ENCODE results near the gene SETD3. TPM values are rescaled to one million over a fixed set of nuclear protein-coding genes. Genes with fewer than 3 reads are reported as not detected.

SETD3 gene
- polyA plus RNA-seq, 2 donors = 15.4 to 25.2 TPM

- no peak overlapping the region for H3K4me3 ChIP-seq (ENCODE audit: low read depth in 1 of 2, low read length in 2 of 2)
- H3K4me1 ChIP-seq (ENCODE audit: control insufficient read depth in 2 of 2, insufficient read depth in 2 of 2, low read length in 1 of 2) = peaks cover 0 to 3% of the 10 kb centered on the region in 2 donors
- H3K9me3 ChIP-seq (ENCODE audit: control insufficient read depth in 2 of 2, insufficient read depth in 1 of 2, low read depth in 1 of 2, low read length in 1 of 2) = no peaks in the 10 kb centered on the region
- no peak overlapping the region for H3K27ac ChIP-seq (ENCODE audit: low read depth in 2 of 2, low read length in 1 of 2)
- H3K36me3 ChIP-seq (ENCODE audit: control insufficient read depth in 2 of 2, insufficient read depth in 2 of 2, low read length in 1 of 2) = no peaks in the 10 kb centered on the region
- 54 to 83% methylated on average over 1 of the region's 1 CpG for WGBS, 2 donors
- H3K27me3 ChIP-seq (ENCODE audit: control insufficient read depth in 1 of 2, insufficient read depth in 2 of 2, low read length in 2 of 2) = no peaks in the 10 kb centered on the region
Observed at GRCh38 chr14:99476864-99477263, 3.8 kb downstream of the SETD3 start.

GRCh38 chr14:99475660-99476059 is 5.0 kb downstream of the SETD3 start:
- peaks cover 0 to 2% of the 10 kb centered on the region in 2 donors for H3K36me3 ChIP-seq (ENCODE audit: control insufficient read depth in 2 of 2, insufficient read depth in 2 of 2, low read length in 1 of 2)
- no peaks in the 10 kb centered on the region for H3K27me3 ChIP-seq (ENCODE audit: control insufficient read depth in 1 of 2, insufficient read depth in 2 of 2, low read length in 2 of 2)
- H3K9me3 ChIP-seq (ENCODE audit: control insufficient read depth in 2 of 2, insufficient read depth in 1 of 2, low read depth in 1 of 2, low read length in 1 of 2) = no peaks in the 10 kb centered on the region
- peaks cover 0 to 3% of the 10 kb centered on the region in 2 donors for H3K4me1 ChIP-seq (ENCODE audit: control insufficient read depth in 2 of 2, insufficient read depth in 2 of 2, low read length in 1 of 2)
- no peak overlapping the region for H3K4me3 ChIP-seq (ENCODE audit: low read depth in 1 of 2, low read length in 2 of 2)
- no peak overlapping the region for H3K27ac ChIP-seq (ENCODE audit: low read depth in 2 of 2, low read length in 1 of 2)
- 88 to 92% methylated on average over 2 of the region's 2 CpGs for WGBS, 2 donors

- H3K9me3 ChIP-seq (ENCODE audit: control insufficient read depth in 2 of 2, insufficient read depth in 1 of 2, low read depth in 1 of 2, low read length in 1 of 2) = no peaks in the 10 kb centered on the region
- no peak overlapping the region for H3K27ac ChIP-seq (ENCODE audit: low read depth in 2 of 2, low read length in 1 of 2)
- peaks cover 0 to 3% of the 10 kb centered on the region in 2 donors for H3K4me1 ChIP-seq (ENCODE audit: control insufficient read depth in 2 of 2, insufficient read depth in 2 of 2, low read length in 1 of 2)
- H3K4me3 ChIP-seq (ENCODE audit: low read depth in 1 of 2, low read length in 2 of 2) = no peak overlapping the region
- H3K36me3 ChIP-seq (ENCODE audit: control insufficient read depth in 2 of 2, insufficient read depth in 2 of 2, low read length in 1 of 2) = peaks cover 0 to 2% of the 10 kb centered on the region in 2 donors
- WGBS, 2 donors = 46 to 49% methylated on average over 9 of the region's 9 CpGs
- H3K27me3 ChIP-seq (ENCODE audit: control insufficient read depth in 1 of 2, insufficient read depth in 2 of 2, low read length in 2 of 2) = no peaks in the 10 kb centered on the region
Observed at GRCh38 chr14:99475179-99475578, 5.5 kb downstream of the SETD3 start.

DNA sequence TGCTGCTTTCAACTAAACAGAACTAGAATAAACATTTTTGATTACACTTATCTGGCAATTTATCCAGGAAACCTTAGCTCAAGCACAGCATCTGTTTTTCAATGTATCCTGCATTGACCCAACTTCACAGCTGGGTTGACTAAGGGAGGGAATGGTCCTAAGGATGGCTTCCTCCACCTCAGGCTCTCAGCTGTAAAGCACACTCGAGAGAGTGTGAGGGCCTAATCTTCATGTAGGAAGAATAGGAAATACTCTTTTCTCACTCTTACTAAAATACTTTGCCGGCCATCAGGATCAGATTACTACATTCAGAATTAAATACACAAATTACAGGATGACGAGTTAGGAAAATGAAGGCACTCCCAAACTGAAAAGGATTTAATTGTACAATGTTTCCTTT is 7.2 kb downstream of the SETD3 start:
- H3K4me3 ChIP-seq (ENCODE audit: low read depth in 1 of 2, low read length in 2 of 2) = no peak overlapping the region
- no peaks in the 10 kb centered on the region for H3K9me3 ChIP-seq (ENCODE audit: control insufficient read depth in 2 of 2, insufficient read depth in 1 of 2, low read depth in 1 of 2, low read length in 1 of 2)
- no peaks in the 10 kb centered on the region for H3K27me3 ChIP-seq (ENCODE audit: control insufficient read depth in 1 of 2, insufficient read depth in 2 of 2, low read length in 2 of 2)
- 82% methylated on average over 3 of the region's 3 CpGs for WGBS, 2 donors
- no peak overlapping the region for H3K27ac ChIP-seq (ENCODE audit: low read depth in 2 of 2, low read length in 1 of 2)
- peaks cover 0 to 3% of the 10 kb centered on the region in 2 donors for H3K4me1 ChIP-seq (ENCODE audit: control insufficient read depth in 2 of 2, insufficient read depth in 2 of 2, low read length in 1 of 2)
- H3K36me3 ChIP-seq (ENCODE audit: control insufficient read depth in 2 of 2, insufficient read depth in 2 of 2, low read length in 1 of 2) = peaks cover 0 to 2% of the 10 kb centered on the region in 2 donors

- no peak overlapping the region for H3K27ac ChIP-seq (ENCODE audit: low read depth in 2 of 2, low read length in 1 of 2)
- WGBS, 2 donors = 77 to 85% methylated on average over 4 of the region's 4 CpGs
- H3K4me3 ChIP-seq (ENCODE audit: low read depth in 1 of 2, low read length in 2 of 2) = no peak overlapping the region
- peaks cover 0 to 3% of the 10 kb centered on the region in 2 donors for H3K4me1 ChIP-seq (ENCODE audit: control insufficient read depth in 2 of 2, insufficient read depth in 2 of 2, low read length in 1 of 2)
- H3K36me3 ChIP-seq (ENCODE audit: control insufficient read depth in 2 of 2, insufficient read depth in 2 of 2, low read length in 1 of 2) = peaks cover 0 to 2% of the 10 kb centered on the region in 2 donors
- H3K9me3 ChIP-seq (ENCODE audit: control insufficient read depth in 2 of 2, insufficient read depth in 1 of 2, low read depth in 1 of 2, low read length in 1 of 2) = no peaks in the 10 kb centered on the region
- no peaks in the 10 kb centered on the region for H3K27me3 ChIP-seq (ENCODE audit: control insufficient read depth in 1 of 2, insufficient read depth in 2 of 2, low read length in 2 of 2)
Observed at GRCh38 chr14:99472937-99473336, 7.7 kb downstream of the SETD3 start.

DNA sequence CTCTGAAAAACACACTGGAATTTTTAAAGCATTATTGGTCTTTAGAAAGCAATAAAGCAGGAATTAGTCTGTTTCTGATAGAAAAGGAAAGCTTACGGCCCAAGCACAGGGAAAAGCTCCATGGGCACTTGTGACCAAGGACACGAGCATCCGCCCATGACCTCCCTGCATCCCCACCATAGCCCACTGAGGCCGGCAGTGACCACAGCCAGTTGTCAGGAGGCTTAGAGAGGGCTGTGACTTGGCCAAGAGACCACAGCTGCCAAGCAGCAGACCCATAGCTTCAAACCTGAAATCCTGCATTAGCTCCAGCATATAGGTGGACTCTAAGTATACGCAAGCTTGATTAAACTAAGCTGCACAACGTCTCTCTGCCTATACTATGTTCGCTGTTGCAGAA is 8.9 kb downstream of the SETD3 start:
- H3K4me1 ChIP-seq (ENCODE audit: control insufficient read depth in 2 of 2, insufficient read depth in 2 of 2, low read length in 1 of 2) = peaks cover 0 to 3% of the 10 kb centered on the region in 2 donors
- H3K4me3 ChIP-seq (ENCODE audit: low read depth in 1 of 2, low read length in 2 of 2) = no peak overlapping the region
- 89 to 90% methylated on average over 7 of the region's 7 CpGs for WGBS, 2 donors
- no peak overlapping the region for H3K27ac ChIP-seq (ENCODE audit: low read depth in 2 of 2, low read length in 1 of 2)
- no peaks in the 10 kb centered on the region for H3K9me3 ChIP-seq (ENCODE audit: control insufficient read depth in 2 of 2, insufficient read depth in 1 of 2, low read depth in 1 of 2, low read length in 1 of 2)
- peaks cover 0 to 2% of the 10 kb centered on the region in 2 donors for H3K36me3 ChIP-seq (ENCODE audit: control insufficient read depth in 2 of 2, insufficient read depth in 2 of 2, low read length in 1 of 2)
- no peaks in the 10 kb centered on the region for H3K27me3 ChIP-seq (ENCODE audit: control insufficient read depth in 1 of 2, insufficient read depth in 2 of 2, low read length in 2 of 2)

DNA sequence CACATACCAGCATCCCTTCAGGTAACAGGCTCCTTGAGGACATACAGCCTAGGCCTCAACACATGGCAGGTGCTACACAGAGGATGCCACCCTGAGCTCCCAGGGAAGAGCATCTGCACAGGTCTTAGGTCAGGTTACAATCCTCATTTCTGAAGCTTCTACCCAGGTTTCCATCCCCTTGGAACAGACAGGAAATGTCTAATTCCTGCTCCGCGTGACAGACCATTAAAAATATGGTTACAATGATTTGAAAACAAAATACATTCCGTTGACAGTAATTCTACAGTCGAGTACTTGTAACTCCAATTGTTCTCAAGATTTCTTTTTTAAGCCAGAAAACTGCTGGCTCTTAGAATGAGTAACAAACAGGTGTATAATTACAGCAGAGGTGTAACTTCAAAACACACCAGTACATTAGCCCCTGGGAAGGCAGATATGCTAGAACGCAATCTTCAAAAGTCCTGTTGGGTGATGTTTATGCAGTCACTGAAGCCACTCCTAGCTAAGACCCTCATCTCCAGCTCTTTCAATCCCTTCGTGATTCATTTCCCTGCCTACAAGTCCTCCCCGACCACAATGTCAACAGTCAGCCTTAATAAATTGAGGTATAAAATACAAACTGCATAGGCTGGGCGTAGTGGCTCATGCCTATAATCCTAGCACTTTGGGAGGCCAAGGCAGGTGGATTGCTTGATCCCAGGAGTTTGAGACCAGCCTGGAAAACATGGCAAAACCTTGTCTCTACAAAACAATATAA is 11.6 kb downstream of the SETD3 start:
- Histone ChIP-seq H3K27me3 (ENCODE audit: control insufficient read depth in 1 of 2, insufficient read depth in 2 of 2, low read length in 2 of 2) (no peaks in the 10 kb centered on the region), H3K9me3 (ENCODE audit: control insufficient read depth in 2 of 2, insufficient read depth in 1 of 2, low read depth in 1 of 2, low read length in 1 of 2) (no peaks in the 10 kb centered on the region), H3K36me3 (ENCODE audit: control insufficient read depth in 2 of 2, insufficient read depth in 2 of 2, low read length in 1 of 2) (peaks cover 5 to 8% of the 10 kb centered on the region in 2 donors), H3K4me3 (ENCODE audit: low read depth in 1 of 2, low read length in 2 of 2) (no peak overlapping the region), H3K27ac (ENCODE audit: low read depth in 2 of 2, low read length in 1 of 2) (no peak overlapping the region), H3K4me1 (ENCODE audit: control insufficient read depth in 2 of 2, insufficient read depth in 2 of 2, low read length in 1 of 2) (no peaks in the 10 kb centered on the region)
- WGBS, 2 donors = 76 to 78% methylated on average over 8 of the region's 8 CpGs

- Histone ChIP-seq H3K27me3 (ENCODE audit: control insufficient read depth in 1 of 2, insufficient read depth in 2 of 2, low read length in 2 of 2) (no peaks in the 10 kb centered on the region), H3K27ac (ENCODE audit: low read depth in 2 of 2, low read length in 1 of 2) (no peak overlapping the region), H3K36me3 (ENCODE audit: control insufficient read depth in 2 of 2, insufficient read depth in 2 of 2, low read length in 1 of 2) (peaks cover 8 to 9% of the 10 kb centered on the region in 2 donors), H3K4me3 (ENCODE audit: low read depth in 1 of 2, low read length in 2 of 2) (no peak overlapping the region), H3K4me1 (ENCODE audit: control insufficient read depth in 2 of 2, insufficient read depth in 2 of 2, low read length in 1 of 2) (no peaks in the 10 kb centered on the region), H3K9me3 (ENCODE audit: control insufficient read depth in 2 of 2, insufficient read depth in 1 of 2, low read depth in 1 of 2, low read length in 1 of 2) (no peaks in the 10 kb centered on the region)
- 73 to 80% methylated on average over 4 of the region's 4 CpGs for WGBS, 2 donors
Observed at GRCh38 chr14:99468081-99468480, 12.6 kb downstream of the SETD3 start.

GRCh38 chr14:99467336-99468078 is 13.2 kb downstream of the SETD3 start:
- peaks cover 8 to 9% of the 10 kb centered on the region in 2 donors for H3K36me3 ChIP-seq (ENCODE audit: control insufficient read depth in 2 of 2, insufficient read depth in 2 of 2, low read length in 1 of 2)
- H3K27ac ChIP-seq (ENCODE audit: low read depth in 2 of 2, low read length in 1 of 2) = no peak overlapping the region
- WGBS, 2 donors = 75% methylated on average over 9 of the region's 9 CpGs
- no peaks in the 10 kb centered on the region for H3K4me1 ChIP-seq (ENCODE audit: control insufficient read depth in 2 of 2, insufficient read depth in 2 of 2, low read length in 1 of 2)
- no peaks in the 10 kb centered on the region for H3K9me3 ChIP-seq (ENCODE audit: control insufficient read depth in 2 of 2, insufficient read depth in 1 of 2, low read depth in 1 of 2, low read length in 1 of 2)
- H3K27me3 ChIP-seq (ENCODE audit: control insufficient read depth in 1 of 2, insufficient read depth in 2 of 2, low read length in 2 of 2) = no peaks in the 10 kb centered on the region
- no peak overlapping the region for H3K4me3 ChIP-seq (ENCODE audit: low read depth in 1 of 2, low read length in 2 of 2)
